GM23338 (cell line): ENCODE data around the gene MXRA5. TPM values are rescaled to one million over a fixed set of nuclear protein-coding genes. Genes with fewer than 3 reads are reported as not detected.

ENCODE experiments used
- ATAC-seq: fragments of 200-7000 bp; cut with Tn5 transposase; 3 replicates; pipeline ENCODE4 v1.9.1; 2020
- DNase-seq: peaks from one replicate; pipeline ENCODE4 v3.0.0-alpha.2; 2015; ENCODE audit warnings: low spot score
- H2AFZ ChIP-seq: fragments of 200-600 bp; sonication (generic); 2 replicates; pipeline ENCODE4 v1.8.0; 2016; ENCODE audit warnings: antibody characterized with exemption, mild to moderate bottlenecking, moderate library complexity
- H3F3A ChIP-seq: fragments of 200-600 bp; sonication (generic); replicated peaks from 2 replicates; pipeline ENCODE4 v1.8.0; 2017; ENCODE audit warnings: antibody characterized with exemption, mixed run types, low read depth
- H3K27ac ChIP-seq: fragments of 200-600 bp; sonication (generic); 2 replicates; pipeline ENCODE4 v1.6.1; 2016; ENCODE audit warnings: low read depth
- H3K27me3 ChIP-seq: fragments of 200-600 bp; sonication (generic); 2 replicates; pipeline ENCODE4 v1.8.0; 2016; ENCODE audit warnings: mild to moderate bottlenecking, mixed run types, moderate library complexity; ENCODE audit not compliant: insufficient read depth
- H3K36me3 ChIP-seq: fragments of 200-600 bp; sonication (generic); 2 replicates; pipeline ENCODE4 v1.8.0; 2016; ENCODE audit warnings: mild to moderate bottlenecking; ENCODE audit not compliant: insufficient read depth
- H3K4me1 ChIP-seq: fragments of 200-600 bp; sonication (generic); 2 replicates; pipeline ENCODE4 v1.8.0; 2016; ENCODE audit warnings: mild to moderate bottlenecking, moderate library complexity; ENCODE audit not compliant: insufficient read depth
- H3K4me2 ChIP-seq: fragments of 200-600 bp; sonication (generic); 2 replicates; pipeline ENCODE4 v1.7.1; 2017; ENCODE audit warnings: mixed run types
- H3K4me3 ChIP-seq: fragments of 200-600 bp; sonication (generic); 2 replicates; pipeline ENCODE4 v1.6.1; 2016; ENCODE audit warnings: mixed run types
- H3K79me2 ChIP-seq: fragments of 200-600 bp; sonication (generic); replicated peaks from 2 replicates; pipeline ENCODE4 v1.8.0; 2017; ENCODE audit warnings: mild to moderate bottlenecking; ENCODE audit not compliant: insufficient read depth
- H3K9me2 ChIP-seq: fragments of 200-600 bp; sonication (generic); 2 replicates; pipeline ENCODE4 v1.8.0; 2017; ENCODE audit not compliant: insufficient read depth
- H4K20me1 ChIP-seq: fragments of 200-600 bp; sonication (generic); replicated peaks from 2 replicates; pipeline ENCODE4 v1.8.0; 2017; ENCODE audit warnings: mild to moderate bottlenecking; ENCODE audit not compliant: insufficient read depth
- H3K27ac Mint-ChIP-seq: 2 replicates; pipeline ENCODE4 v1.8.0; 2020; ENCODE audit warnings: inconsistent platforms, mild to moderate bottlenecking, moderate library complexity, mixed read lengths
- H3K27me3 Mint-ChIP-seq: 3 replicates; pipeline ENCODE4 v1.8.0; 2022; ENCODE audit warnings: low read depth, mild to moderate bottlenecking, moderate library complexity, mixed read lengths, inconsistent platforms; ENCODE audit not compliant: insufficient read depth, poor library complexity
- H3K36me3 Mint-ChIP-seq: 3 replicates; pipeline ENCODE4 v1.8.0; 2021; ENCODE audit warnings: low read depth, mild to moderate bottlenecking, inconsistent platforms, moderate library complexity, mixed read lengths
- H3K4me1 Mint-ChIP-seq: 3 replicates; pipeline ENCODE4 v1.8.0; 2020; ENCODE audit warnings: mild to moderate bottlenecking, inconsistent platforms, mixed read lengths
- H3K4me3 Mint-ChIP-seq: 3 replicates; pipeline ENCODE4 v1.8.0; 2021; ENCODE audit warnings: moderate library complexity, mild to moderate bottlenecking, inconsistent platforms, mixed read lengths
- H3K9me3 Mint-ChIP-seq: 3 replicates; pipeline ENCODE4 v1.8.0; 2020; ENCODE audit warnings: moderate library complexity, mild to moderate bottlenecking, inconsistent platforms, mixed read lengths
- CREB1 ChIP-seq: fragments of 250-450 bp; sonication (Bioruptor Pico); IDR thresholded peaks from 2 replicates; pipeline ENCODE4 v1.5.0; 2020; ENCODE audit warnings: low read depth, mild to moderate bottlenecking, moderate library complexity
- JUNB ChIP-seq: IDR thresholded peaks from one replicate; pipeline ENCODE4 v1.6.1; 2016; ENCODE audit warnings: antibody characterized with exemption; ENCODE audit not compliant: unreplicated experiment
- NANOG ChIP-seq: IDR thresholded peaks from 2 replicates; pipeline ENCODE4 v1.6.1; 2016; ENCODE audit warnings: antibody characterized with exemption, borderline replicate concordance
- POLR2AphosphoS5 ChIP-seq: IDR thresholded peaks from 2 replicates; pipeline ENCODE4 v1.6.1; 2016; ENCODE audit warnings: antibody characterized with exemption, low read depth
- STAT1 ChIP-seq: IDR thresholded peaks from one replicate; pipeline ENCODE4 v1.6.1; 2016; ENCODE audit warnings: antibody characterized with exemption; ENCODE audit not compliant: unreplicated experiment
- ZNF114 ChIP-seq: fragments of 250-450 bp; sonication (Bioruptor Pico); IDR thresholded peaks from 2 replicates; pipeline ENCODE4 v1.5.0; 2020; ENCODE audit warnings: mild to moderate bottlenecking, moderate library complexity
- ZNF331 ChIP-seq: fragments of 250-450 bp; sonication (Bioruptor Pico); IDR thresholded peaks from 2 replicates; pipeline ENCODE4 v1.5.0; 2020; ENCODE audit warnings: low read depth, mild to moderate bottlenecking, moderate library complexity
- polyA plus RNA-seq: library from polyadenylated mRNA; unstranded; fragments of >200 nt; fragmentation: Nextera tagmentation; extraction: Ambion mirVana; gene quantifications from 2 replicates; pipeline ENCODE4 v1.2.1, GENCODE V29; 2016
- total RNA-seq: library from RNA; depleted of rRNA; stranded (reverse); fragments of >200 nt; shearing (Covaris generic); gene quantifications from 2 replicates; pipeline ENCODE4 v1.2.3, GENCODE V29; 2014
- TF ChIP-seq, protein P1 (sequence below), 2 experiments: fragments of 200-600 bp in 1 of 2; sonication (generic) in 1 of 2; conservative IDR thresholded peaks; 2 replicates each; pipeline versions ENCODE4 v1.5.1 to v1.6.1; 2016 to 2017; ENCODE audit warnings: antibody characterized with exemption in 2 of 2, low read depth in 2 of 2, mild to moderate bottlenecking in 2 of 2, moderate library complexity in 1 of 2
- TF ChIP-seq, protein P2 (sequence below): fragments of 250-450 bp; sonication (Bioruptor Pico); IDR thresholded peaks from 2 replicates; pipeline ENCODE4 v1.5.0; 2020; ENCODE audit warnings: mild to moderate bottlenecking, moderate library complexity
- TF ChIP-seq, protein P3 (sequence below): IDR thresholded peaks from 2 replicates; pipeline ENCODE4 v1.6.1; 2016; ENCODE audit warnings: antibody characterized with exemption

MXRA5 gene
- total and polyA plus RNA-seq, 2 experiments from 2014 or later: 0.45 to 2.6 TPM

DNA sequence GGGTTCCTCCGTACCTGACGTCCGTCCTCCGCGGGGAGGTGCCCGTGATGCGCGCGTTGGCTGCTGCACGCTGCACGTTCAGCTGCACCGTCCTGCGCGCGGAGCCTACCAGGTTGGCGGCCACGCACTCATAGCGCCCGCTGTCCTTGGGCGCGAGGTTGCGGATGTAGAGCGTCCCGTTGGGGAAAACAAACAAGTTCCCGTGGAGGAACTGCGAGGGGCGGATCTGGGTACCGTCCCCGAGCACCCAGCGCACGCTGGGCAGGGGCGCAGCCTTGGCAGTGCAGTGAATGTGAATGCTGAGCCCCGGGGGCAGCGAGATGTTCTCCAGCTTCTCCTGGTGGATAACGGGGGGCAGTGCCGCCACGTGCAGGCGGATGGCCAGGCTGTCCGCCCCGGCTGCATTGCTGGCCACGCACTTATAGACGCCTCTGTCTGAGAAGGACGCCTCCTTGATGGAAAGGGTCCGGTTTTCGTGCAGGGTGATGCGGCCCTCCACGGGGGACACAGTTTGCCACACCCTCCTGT is 29.2 kb downstream of the MXRA5 start:
- no peak overlapping the region for H3K27ac Mint-ChIP-seq
- DNase-seq: no peak

More for the DNA sequence above, 29.2 kb downstream of the MXRA5 start:
- H4K20me1 ChIP-seq: no peaks in the 10 kb centered on the region
- H3K27me3 Mint-ChIP-seq: peaks cover 2% of the 10 kb centered on the region
- H3K27ac ChIP-seq: no peak overlapping the region
- no peaks in the 10 kb centered on the region for H3K36me3 ChIP-seq
- H3K79me2 ChIP-seq: no peaks in the 10 kb centered on the region
- H3K4me3 Mint-ChIP-seq: no peak overlapping the region
- no peak overlapping the region for H2AFZ ChIP-seq
- H3K27me3 ChIP-seq: no peaks in the 10 kb centered on the region
- no peaks in the 10 kb centered on the region for H3K9me2 ChIP-seq
- no peaks in the 10 kb centered on the region for H3K4me1 Mint-ChIP-seq
- ATAC-seq: no peak
- H3K4me2 ChIP-seq: no peak overlapping the region
- no peaks in the 10 kb centered on the region; the same call in 2 of the 3 replicates for H3K9me3 Mint-ChIP-seq
- no peak for TF ChIP-seq NANOG
- TF ChIP-seq JUNB: no peak
- TF ChIP-seq CREB1 (CRISPR knock-in tag): no peak
- no peak for TF ChIP-seq ZNF331 (CRISPR knock-in tag)
- TF ChIP-seq, protein P1, sequence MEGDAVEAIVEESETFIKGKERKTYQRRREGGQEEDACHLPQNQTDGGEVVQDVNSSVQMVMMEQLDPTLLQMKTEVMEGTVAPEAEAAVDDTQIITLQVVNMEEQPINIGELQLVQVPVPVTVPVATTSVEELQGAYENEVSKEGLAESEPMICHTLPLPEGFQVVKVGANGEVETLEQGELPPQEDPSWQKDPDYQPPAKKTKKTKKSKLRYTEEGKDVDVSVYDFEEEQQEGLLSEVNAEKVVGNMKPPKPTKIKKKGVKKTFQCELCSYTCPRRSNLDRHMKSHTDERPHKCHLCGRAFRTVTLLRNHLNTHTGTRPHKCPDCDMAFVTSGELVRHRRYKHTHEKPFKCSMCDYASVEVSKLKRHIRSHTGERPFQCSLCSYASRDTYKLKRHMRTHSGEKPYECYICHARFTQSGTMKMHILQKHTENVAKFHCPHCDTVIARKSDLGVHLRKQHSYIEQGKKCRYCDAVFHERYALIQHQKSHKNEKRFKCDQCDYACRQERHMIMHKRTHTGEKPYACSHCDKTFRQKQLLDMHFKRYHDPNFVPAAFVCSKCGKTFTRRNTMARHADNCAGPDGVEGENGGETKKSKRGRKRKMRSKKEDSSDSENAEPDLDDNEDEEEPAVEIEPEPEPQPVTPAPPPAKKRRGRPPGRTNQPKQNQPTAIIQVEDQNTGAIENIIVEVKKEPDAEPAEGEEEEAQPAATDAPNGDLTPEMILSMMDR (conservative IDR thresholded peaks at IDR 0.05; ENCODE audit: low read depth in 2 of 2): no peak
- no peak for TF ChIP-seq STAT1
- TF ChIP-seq, protein P2, sequence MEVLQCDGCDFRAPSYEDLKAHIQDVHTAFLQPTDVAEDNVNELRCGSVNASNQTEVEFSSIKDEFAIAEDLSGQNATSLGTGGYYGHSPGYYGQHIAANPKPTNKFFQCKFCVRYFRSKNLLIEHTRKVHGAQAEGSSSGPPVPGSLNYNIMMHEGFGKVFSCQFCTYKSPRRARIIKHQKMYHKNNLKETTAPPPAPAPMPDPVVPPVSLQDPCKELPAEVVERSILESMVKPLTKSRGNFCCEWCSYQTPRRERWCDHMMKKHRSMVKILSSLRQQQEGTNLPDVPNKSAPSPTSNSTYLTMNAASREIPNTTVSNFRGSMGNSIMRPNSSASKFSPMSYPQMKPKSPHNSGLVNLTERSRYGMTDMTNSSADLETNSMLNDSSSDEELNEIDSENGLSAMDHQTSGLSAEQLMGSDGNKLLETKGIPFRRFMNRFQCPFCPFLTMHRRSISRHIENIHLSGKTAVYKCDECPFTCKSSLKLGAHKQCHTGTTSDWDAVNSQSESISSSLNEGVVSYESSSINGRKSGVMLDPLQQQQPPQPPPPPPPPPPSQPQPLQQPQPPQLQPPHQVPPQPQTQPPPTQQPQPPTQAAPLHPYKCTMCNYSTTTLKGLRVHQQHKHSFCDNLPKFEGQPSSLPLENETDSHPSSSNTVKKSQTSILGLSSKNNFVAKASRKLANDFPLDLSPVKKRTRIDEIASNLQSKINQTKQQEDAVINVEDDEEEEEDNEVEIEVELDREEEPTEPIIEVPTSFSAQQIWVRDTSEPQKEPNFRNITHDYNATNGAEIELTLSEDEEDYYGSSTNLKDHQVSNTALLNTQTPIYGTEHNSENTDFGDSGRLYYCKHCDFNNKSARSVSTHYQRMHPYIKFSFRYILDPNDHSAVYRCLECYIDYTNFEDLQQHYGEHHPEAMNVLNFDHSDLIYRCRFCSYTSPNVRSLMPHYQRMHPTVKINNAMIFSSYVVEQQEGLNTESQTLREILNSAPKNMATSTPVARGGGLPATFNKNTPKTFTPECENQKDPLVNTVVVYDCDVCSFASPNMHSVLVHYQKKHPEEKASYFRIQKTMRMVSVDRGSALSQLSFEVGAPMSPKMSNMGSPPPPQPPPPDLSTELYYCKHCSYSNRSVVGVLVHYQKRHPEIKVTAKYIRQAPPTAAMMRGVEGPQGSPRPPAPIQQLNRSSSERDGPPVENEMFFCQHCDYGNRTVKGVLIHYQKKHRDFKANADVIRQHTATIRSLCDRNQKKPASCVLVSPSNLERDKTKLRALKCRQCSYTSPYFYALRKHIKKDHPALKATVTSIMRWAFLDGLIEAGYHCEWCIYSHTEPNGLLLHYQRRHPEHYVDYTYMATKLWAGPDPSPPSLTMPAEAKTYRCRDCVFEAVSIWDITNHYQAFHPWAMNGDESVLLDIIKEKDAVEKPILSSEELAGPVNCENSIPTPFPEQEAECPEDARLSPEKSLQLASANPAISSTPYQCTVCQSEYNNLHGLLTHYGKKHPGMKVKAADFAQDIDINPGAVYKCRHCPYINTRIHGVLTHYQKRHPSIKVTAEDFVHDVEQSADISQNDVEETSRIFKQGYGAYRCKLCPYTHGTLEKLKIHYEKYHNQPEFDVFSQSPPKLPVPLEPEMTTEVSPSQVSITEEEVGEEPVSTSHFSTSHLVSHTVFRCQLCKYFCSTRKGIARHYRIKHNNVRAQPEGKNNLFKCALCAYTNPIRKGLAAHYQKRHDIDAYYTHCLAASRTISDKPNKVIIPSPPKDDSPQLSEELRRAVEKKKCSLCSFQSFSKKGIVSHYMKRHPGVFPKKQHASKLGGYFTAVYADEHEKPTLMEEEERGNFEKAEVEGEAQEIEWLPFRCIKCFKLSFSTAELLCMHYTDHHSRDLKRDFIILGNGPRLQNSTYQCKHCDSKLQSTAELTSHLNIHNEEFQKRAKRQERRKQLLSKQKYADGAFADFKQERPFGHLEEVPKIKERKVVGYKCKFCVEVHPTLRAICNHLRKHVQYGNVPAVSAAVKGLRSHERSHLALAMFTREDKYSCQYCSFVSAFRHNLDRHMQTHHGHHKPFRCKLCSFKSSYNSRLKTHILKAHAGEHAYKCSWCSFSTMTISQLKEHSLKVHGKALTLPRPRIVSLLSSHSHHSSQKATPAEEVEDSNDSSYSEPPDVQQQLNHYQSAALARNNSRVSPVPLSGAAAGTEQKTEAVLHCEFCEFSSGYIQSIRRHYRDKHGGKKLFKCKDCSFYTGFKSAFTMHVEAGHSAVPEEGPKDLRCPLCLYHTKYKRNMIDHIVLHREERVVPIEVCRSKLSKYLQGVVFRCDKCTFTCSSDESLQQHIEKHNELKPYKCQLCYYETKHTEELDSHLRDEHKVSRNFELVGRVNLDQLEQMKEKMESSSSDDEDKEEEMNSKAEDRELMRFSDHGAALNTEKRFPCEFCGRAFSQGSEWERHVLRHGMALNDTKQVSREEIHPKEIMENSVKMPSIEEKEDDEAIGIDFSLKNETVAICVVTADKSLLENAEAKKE (CRISPR knock-in tag): no peak
- TF ChIP-seq, protein P3, sequence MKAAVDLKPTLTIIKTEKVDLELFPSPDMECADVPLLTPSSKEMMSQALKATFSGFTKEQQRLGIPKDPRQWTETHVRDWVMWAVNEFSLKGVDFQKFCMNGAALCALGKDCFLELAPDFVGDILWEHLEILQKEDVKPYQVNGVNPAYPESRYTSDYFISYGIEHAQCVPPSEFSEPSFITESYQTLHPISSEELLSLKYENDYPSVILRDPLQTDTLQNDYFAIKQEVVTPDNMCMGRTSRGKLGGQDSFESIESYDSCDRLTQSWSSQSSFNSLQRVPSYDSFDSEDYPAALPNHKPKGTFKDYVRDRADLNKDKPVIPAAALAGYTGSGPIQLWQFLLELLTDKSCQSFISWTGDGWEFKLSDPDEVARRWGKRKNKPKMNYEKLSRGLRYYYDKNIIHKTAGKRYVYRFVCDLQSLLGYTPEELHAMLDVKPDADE: no peak
- no peak for TF ChIP-seq POLR2AphosphoS5
- no peak for TF ChIP-seq ZNF114
- no peaks in the 10 kb centered on the region for H3F3A ChIP-seq
- no peaks in the 10 kb centered on the region for H3K4me1 ChIP-seq
- H3K36me3 Mint-ChIP-seq: peaks cover 6% of the 10 kb centered on the region; the same call in 2 of the 3 replicates
- H3K4me3 ChIP-seq: no peak overlapping the region
